T-helper 9 cell (primary cell): ENCODE results near the gene GPR55.
"Not testable (repeated sequence)": the region's sequence is repeated elsewhere in the genome, so short reads cannot be mapped to it uniquely, and the experiment has no call there.

Experiments used
- DNase-seq: peaks from one replicate; pipeline ENCODE4 v3.0.0-alpha.2; 2020

GPR55 gene

DNA sequence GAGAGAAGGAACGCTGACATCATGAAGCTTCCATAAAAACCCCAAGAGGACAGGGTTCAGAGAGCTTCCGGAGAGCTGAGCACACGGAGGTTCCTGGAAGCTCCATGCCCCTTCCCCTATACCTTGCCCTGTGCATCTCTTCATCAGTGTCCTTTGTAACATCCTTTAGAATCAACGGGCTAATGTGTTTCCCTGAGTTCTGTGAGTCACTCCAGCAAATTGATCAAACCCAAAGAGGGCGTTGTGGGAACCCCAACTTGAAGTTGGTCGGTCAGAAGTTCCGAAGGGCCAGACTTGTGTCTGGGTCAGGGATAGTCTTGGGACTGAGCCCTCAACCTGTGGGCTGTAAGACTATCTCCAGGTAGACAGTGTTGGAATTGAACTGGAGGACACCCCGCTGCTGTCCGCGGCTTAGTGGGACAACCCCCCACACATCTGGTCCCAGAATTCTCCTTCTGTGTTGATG, 25.9 kb upstream of the GPR55 start:
- DNase-seq = no peak

DNA sequence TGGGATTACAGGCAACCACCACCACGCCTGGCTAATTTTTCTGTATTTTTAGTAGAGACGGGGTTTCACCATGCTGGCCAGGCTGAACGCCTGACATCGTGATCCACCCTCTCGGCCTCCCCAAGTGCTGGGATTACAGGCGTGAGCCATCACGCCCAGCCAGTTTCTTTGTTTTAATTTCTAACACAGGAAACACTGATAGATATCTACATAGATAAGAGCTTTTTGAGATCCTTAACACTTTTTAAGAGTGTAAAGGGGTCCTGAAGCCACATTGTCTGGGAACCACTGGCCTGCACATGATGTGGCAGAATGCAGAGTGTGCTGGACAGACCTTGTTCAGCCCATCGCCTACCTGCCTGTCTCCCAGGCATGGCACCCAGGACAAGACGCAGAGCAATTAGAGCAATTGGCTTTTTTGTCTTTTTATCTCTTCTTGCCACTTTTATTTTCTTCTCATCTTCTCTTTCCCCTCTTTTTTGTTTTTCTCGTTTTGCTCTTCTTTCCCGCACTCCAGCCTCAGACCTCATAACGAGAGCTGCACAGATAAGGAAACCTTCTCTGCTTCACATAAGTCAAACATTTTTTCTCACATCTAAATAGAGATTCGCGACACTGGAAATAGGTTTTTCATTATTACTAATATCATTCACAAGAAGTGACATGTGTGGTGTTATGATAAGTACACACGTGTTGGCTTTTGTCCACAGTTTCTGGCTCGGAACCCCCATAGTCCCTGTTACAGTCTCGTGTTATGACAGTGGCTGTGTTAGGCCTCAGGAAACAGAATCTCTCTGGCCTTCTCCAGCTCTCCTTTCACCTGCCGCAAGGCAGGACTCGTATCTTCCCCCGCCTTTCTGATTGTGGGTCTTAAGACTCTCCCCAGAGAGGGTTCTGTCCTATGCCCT, 25.2 kb upstream of the GPR55 start:
- DNase-seq = no peak

DNA sequence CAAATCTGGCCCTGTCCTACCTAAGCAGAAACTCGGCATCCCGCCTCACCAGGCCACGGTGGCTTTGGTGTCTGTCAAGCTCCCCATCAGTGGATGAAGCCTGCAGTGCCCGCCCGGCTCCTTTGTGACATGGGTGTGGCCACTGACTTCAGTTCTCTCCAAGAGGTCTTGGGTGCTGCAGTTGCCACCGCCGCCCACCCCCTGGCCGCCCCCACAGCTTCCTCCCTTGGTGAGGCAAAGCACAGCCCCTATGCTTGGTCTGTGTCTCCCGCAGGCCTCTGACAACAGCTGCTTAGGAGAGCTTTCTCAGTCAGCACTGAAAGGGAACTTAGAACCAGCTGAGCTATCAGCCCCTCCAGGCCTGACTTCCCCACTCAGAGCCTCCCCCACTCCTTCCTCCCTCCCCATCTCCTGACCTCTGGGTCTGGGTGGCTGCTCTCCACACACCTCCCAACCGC, 22.9 kb upstream of the GPR55 start:
- DNase-seq = no peak

DNA sequence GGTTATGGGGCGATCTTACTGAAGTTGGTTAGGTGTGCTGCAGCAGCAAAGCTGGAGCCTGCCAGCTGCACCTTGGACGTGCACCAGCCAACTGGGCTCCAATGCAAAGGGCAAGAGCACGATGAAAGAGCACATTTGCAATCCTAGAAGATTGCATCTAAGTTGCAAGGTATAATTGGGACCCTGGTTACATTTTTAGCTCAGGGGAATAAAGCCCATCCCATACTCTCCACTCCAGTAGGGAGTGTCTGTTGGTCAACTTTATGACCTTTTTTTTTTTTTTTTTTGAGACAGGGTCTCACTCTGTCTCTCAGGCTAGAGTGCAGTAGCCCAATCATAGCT, 22.2 kb upstream of the GPR55 start:
- no peak for DNase-seq

DNA sequence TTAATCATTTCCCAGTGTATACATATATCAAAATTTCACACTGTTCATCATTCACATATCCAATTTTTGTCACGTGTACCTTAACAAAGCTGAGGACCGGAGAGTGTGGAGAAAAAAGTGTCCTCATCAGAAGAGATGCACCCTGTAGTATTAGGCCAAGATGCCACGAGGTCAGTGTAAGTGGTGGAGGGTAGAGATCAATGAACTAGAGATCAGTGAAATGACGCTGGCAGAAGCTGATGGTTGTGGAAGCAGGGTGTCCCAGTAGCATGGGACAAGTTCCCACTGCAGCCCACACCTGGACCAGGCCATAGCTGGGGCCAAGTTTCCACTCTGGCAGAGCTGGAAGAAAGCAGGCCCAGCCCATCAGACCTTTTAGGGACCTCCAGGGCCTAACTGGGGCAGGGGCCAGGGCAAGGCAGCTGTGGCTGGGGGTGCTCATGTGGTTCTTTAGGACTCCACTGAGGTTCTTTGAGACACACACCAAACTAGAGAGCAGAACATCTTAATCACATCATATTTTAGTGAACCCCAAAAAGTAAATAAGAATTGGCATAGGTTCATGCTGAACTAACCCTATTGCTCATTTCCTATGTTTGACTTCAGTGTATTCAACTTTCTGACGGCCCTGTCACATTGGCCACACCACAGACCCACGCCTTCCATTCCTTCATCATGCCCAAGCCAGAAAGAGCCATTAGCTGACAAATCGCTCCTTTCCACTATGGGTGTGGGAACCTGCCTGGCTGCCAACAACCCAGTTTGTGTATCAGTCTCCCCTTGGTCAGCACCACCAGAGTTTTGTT, 21.6 kb upstream of the GPR55 start:
- no peak for DNase-seq

DNA sequence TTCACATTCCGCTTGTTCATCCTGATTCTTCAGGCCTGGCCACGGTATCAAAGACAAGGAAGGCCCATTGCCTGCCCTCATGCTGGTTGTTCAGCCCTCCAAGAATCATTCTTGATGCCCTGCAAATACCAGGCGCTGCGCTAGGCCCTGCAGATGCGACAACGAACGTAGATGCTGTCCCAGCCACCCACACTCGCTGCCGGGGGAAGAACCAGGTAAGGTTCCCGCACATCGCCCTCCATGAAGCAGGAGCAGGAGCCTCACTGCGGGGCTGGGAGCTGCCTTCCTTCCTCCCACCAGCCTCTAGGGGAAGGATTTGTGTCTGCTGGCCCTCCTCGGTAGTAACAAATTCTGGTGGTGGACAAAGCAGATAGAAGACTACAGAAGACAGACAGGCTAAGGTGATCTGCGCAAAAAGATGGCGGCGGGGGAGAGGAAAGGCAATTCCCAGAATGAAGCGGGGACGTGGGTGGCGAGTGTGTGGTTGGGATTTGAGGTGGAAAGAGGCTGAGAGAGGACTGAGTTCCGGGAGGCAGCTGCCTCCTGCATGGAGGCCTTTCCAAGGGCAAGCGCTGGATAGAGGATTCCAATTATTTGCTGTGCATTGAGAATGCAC, 19.8 kb upstream of the GPR55 start:
- DNase-seq = no peak

DNA sequence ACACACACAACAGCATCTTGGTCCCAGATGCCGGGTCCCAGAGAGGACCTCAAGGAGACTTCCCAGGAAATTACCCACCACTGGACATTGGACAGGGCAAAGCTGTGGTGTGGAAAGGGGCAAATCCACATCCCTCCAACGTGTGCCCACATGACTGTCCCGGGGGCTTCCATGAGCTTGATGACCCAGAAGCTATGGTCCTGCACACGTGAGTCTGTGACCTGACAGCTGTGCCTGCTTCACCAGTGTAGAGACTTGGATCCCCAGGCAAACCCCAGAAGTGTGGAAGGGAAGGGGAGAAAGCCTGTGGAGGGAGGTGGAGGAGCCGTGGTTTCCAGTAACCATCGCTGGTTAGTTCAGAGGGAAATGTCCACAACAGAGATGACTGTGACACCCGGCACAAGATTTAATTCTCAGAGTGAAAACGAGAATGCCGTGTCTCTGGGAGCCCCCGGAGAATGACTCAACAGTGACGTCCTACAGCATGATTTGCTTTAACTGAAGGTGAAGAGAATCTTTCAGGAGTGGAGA, 19.1 kb upstream of the GPR55 start:
- no peak for DNase-seq

DNA sequence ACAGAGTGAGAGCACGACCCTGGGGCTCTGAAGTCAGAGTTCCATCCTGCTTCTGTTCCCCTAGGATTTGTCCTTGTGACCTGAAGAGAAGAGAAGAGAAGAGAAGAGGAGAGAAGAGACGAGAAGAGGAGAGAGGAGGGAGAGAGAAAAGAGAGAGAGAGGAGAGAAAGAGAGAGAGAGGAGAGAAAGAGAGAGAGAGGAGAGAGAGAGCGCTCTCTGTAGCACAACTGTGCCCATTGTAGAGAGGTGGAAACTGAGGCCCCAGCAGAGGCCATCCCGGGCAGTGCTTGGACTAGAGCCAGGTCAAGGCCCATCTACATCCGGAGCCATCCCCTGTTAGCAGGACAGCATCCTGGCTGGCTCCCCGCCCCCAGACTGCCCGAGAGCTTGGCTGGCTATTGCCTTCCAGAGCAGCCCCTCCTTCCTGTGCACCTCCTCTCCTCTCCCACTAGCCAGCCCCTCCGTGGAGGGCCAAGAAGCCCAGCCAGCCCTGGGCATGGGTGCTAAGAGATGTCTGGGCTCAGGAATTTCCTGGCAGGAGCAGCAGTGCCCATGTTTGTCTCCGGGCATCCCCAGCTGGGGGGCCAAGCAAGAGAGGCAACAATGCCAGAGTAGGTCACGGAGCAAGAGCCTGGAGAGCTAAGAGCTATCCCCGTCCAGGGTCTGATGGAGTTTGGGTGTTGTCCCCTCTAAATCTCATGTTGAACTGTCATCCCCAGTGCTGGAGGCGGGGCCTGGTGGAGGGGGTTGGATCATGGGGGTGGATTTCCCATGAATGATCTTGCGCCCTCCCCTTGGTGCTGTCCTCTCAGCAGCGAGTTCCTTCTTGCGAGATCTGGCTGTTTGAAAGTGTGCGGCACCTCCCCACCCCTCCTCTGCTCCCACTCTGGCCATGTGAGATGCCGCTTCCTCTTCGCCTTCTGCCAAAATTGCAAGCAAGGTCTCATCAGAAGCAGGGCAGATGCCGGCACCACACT, 18.2 kb upstream of the GPR55 start:
- DNase-seq = no peak

DNA sequence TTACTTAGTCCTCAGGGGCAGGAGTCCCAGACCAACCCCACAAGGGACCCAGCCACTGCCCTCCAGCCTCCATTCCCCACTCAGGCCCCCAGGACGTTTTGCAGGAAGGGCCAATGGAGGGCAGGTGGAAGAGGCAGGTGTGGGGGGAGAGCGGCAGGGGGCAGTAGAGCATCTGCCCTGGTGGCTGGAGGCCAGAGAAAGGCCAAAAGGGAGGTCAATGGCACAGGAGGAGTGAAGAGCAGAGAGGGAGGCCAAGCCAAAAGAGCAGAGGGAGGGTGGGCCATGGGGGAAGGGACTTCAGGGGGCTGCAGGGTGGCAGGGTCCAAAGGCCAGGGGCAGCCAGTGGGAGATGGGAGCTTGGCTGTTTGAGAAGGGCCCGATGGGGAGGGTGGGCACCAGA, 17.3 kb upstream of the GPR55 start:
- no peak for DNase-seq

DNA sequence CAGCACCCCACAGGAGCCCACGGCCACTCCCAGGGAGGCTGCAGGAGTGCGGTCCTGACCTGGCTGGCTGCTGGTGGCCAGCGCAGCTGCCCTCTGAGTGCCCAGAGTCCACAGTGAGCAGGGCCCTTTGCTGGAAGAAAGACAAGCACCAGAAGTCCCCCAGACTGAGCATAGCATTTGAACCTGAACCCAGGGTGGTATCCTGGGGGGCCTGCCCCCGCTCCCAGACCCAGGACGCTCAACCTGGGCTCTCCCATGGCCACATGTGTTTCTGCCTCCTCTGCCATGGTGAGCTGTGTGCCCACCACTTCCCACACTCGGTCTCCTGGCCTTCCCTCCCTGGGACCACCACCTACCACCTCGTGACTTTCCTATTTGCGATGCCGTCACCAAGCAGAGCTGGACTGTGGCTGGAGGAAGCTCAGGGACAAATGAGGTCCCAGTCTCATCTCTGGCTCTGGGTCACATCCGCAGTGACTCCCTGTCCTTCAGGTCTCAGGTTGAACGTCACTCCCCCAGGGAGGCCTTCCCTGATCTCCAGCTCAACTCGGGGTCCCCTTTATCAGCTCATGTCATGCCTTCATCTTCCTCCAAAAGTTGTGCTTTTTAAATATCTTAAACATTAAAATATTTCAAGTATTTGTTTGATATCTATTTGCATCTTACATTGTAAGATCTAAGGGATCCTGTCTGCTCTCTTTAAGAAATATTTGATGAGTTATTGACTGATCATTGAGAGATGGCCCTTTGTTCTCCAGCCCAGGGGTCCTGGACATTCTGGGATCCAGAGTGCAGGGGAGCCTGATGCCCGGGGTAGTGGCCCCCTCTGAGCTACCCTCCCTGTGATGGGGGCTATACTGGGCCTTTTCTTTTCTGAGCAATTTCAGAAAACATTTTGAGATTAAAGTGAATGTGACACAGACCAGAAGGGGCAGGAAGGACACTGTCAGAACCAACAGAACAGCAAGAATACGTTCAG, 16.4 kb upstream of the GPR55 start:
- DNase-seq = no peak

DNA sequence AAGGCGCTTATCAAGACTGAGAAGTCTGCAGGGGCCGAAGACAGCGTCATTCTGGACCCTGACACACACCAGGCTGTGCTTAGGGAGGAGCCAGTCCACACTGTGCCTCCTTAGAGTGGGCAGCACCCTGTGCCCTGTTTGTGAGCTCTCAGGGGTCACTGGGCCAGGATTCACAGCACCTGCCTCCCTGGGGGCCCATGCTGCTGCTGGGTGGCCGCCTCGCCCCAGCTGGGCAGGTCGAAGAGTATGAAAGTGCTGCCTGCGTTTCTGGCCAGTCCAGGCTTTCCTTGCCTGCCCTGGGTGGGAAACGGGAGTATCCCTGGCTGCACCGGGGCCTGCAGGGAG, 15.4 kb upstream of the GPR55 start:
- no peak for DNase-seq

DNA sequence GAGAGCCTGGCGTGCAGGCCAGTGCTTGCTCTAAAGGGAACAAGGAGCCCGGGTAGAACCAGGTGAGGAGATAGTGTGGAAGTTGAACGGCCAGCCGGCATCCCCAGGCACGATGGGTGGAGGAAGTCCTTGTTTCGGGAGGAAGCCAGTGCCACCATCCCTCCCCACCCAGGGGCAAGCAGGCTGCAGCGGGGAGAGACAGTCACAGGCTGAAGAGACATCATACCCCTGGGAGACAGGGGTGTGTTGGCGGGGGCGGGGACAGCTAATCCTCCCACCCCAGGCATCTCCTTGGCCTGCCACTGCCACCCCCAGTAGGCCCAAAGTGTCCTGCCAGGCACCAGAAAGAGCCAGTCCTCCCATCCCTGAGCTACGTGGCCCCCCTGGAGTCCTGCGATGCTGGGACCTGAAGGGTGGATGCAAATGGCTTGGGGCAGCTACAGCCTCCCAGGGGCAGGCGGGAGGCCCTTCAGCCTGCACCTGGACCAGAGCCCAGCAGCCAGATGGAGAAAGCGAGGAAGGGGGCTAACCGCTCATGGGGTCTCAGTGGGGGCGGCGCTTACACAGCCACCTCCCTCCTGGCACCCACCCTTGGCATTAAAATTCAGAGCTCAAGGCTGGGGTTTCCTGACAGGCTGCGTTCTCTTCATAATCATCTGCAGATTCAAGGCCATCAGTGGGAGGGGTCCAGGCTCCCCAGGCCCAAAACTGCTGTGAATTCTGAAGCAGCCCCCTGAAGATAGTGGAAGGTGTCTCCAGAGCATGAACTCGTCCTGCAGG, 14.8 kb upstream of the GPR55 start:
- DNase-seq = no peak

DNA sequence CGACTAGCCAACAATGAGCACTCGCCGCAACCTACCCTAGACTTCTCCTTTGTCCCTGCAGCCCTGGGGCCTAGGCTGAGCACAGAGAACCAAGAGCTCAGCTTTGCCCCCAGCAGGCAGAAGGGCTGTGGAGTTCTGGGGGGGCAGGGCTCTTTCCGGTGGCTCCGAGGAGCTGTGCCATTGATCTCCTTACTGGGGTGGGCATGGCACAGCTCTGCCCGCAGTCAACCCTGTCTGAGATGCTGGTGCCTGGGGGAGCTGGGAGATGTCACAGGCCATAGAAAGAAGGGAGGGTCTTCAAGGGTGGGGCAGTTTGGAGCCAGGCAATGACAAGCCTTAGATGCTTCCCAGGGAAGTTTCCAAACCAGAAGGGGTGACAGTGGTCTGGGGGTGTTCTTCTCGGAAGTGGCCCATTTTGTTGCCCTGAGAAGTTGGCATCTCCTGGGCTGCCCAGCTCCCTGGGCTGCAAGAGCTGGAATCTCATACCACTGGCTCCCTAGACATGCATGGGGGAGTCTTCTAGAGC, 14.1 kb upstream of the GPR55 start:
- DNase-seq = no peak

DNA sequence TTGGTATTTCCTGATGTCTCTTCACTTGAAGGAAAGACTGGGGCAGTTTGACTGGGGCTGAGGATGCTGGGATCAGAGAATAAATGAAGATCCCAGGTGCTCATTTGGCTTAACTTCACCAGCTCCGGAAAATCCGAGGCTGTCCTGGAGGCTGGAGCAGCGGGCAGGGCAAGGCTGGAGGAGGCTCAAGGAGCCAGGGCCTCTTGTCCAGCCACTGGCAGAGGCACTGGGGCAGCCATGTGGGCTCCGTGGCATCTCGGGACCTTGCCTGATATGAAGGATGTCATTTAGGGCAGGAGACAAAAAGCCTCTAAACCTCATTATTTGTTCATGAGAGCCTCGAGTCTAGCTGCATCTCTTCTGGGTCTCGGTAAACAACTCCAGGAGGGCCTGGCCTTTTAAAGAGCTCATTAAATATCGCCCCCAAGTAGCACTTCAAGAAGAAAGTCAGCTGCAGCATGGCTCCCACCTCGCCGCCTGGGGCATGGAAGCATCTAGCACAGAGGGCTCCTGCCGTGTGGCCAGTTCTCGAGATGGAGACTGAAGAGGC, 13.5 kb upstream of the GPR55 start:
- no peak for DNase-seq

DNA sequence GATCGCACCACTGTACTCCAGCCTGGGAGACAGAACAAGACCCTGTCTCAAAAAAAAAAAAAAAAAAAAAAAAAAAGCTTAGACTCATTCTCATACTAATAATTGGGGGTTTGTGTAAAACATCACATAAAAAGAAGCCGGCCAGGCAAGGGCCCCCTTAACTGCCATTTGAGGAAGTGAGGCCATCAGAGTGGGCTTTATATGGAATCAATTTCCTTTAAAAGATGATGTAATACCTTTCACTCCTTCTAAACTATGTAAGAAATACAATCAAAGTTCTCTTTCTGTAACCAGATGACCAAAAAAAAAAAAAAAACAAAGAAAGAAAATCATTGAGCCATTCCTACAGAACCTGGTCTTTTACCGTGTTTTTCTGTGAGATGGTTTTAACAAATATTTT, 13.1 kb upstream of the GPR55 start:
- DNase-seq = no peak

DNA sequence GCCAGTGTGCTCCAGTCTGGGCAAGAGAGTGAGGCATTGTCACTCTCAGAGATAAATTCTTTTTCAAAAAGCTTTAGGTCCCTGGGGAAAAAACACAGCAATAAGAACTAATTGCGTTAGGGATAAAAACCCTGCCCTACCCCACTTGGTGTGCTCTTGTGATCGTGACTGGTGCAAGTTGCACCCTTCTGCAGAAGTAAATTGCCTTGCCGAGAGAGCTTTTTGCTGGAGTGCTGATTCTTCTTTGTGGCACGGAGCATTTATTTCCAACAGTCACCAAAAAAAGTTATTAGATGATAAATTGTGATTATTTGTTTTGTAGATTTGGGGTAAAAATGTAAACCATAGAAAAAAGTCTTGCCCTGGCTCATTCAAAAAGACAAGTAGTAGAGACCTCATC, 12.3 kb upstream of the GPR55 start:
- DNase-seq = no peak

DNA sequence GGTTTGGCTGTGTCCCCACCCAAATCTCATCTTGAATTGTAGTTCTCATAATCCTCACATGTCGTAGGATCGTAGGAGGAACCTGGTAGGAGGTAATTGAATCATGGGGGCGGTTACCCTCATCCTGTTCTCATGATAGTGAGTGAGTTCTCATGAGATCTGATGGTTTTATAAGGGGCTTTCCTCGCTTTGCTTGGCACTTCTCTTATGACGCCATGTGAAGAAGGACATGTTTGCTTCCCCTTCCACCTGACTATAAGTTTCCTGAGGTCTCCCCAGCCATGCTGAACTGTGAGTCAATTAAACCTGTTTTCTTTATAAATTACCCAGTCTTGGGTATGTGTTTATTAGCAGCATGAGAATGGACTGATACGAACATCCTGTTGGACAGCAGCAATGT, 11.2 kb upstream of the GPR55 start:
- not testable (repeated sequence) for DNase-seq

DNA sequence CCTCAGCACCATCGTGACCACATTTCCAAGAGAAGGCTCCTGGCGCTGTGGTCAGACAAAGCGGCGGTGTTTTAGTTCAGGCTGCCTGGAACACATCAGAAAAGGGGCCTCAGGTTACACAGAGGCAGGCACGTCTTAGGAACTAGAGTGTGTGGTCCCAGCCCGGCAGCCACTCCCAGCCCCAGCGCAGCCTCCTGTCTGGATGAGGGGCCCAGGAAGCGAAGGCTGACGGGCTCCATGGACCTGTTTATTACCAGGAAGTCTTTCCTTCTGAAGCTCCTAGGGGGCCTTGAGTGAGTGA, 10.0 kb upstream of the GPR55 start:
- DNase-seq = no peak

DNA sequence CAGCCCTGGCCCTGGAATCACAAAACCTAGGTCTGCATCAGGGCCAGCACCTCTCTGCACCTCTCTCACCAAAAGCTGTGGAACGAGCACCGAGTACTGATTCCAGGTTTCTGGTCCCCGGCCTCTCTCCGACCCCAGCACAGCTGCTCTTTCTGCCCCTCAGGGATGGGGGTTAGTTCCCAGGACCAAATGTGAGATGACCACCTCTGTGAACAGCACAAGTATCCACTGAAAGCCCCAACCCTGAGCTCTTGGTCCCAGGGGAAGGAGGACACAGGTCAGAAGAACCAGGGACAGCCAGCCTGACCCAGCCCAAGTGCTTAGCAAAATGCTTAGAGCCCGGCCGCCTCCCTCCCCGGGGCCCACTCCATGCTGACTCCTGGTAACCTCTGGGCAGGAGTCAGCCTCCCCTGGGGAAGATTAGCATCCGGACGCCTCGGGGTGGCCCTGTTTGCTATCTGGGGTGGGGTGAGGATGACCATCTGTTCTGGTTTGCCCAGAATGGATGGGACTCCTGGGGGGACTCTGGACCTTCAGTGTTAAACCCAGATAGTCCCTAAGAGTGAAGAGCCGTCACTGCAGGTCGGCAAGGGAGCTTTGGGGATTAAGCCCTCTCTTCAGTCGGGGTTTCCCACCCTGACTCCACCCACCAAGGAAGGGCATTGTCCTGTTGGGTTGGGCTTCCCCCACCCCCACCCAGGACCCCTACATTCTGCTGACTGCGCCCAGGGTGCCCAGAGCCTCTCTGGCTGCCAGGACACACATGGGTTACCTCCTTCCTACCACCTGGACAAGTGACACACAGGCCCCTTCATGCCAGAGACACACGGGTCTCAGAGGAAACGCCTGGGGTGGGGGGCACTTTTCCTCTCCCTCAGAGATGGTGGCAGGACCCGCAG, 9.4 kb upstream of the GPR55 start:
- DNase-seq = no peak
